Globus pallidus (tissue), 1 donor: ENCODE measurements around the gene STOX2.
"Not testable (repeated sequence)": the region's sequence is repeated elsewhere in the genome, so short reads cannot be mapped to it uniquely, and the experiment has no call there.

Source experiments
- DNase-seq: peaks from one replicate; pipeline ENCODE4 v3.0.0-alpha.2; 2015; ENCODE audit warnings: low spot score

Gene STOX2

DNA sequence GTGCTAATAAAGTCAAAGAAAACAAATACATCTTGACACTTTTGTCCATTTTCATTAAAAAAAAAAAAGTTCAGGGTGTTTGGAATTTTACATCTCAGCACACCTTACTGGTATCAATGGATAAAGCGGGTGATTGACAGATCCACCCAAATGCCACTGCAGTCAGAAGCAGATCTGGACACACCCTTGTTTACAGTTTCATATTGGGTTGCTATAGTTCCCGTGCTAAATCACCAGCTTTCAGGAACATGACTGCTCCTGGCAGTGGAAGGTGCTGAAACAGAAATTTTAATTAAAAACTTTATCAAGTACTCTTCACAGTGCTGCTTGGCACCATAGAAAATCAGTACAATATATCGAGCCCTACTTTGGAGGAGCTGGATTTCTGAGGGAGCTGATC, 116.3 kb downstream of the STOX2 start:
- no peak for DNase-seq

DNA sequence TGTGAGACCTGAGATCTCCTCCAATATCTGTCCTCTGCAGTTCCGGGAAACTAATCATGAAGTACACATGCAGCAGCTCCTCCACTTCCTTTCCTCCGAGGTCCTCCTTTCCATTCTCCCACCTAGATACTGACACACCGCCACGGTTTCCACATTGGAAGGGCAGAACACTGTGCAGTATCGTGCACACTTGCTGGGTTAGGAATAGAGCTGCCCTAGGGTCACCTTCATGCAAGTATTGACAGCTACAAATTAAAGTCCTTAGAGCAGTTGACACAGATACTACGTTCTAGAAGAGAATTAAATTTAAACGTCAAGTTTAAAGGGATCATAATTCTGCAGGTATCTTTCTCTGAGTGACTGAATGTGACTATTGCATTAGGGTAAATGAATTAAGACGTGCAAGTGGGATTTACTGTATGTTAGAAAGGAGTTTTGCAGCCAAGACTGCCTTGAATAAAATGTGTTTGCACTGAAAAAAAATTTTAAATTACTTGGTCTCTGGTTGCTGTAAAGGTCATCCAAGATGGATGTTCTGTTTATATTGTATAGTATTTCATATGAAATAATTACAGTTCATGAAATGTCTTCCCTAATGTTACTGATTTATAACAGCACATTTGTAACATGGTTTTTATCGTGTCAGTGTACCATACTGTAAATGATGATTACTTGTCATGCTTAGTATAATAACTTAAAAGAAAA, 117.7 kb downstream of the STOX2 start:
- DNase-seq, result no peak

DNA sequence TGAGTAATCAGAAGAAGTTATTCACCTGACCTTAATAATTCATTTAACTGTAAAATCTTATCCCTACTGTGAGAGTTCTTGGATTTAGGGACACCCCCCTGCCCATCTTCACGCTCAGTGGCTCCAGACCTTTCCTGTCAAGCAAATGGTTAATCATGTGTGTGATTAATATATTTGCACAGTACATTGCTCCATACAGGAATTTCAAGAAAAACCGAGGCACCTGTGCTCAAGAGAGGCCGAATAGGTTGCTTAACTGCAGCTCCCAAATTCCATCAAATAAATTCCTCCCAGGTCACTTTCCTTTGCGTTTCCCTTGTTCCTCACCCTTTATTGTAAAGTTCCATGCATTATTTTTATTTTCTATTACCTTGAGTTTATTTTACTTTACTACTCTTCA, 119.5 kb downstream of the STOX2 start:
- DNase-seq, result no peak

DNA sequence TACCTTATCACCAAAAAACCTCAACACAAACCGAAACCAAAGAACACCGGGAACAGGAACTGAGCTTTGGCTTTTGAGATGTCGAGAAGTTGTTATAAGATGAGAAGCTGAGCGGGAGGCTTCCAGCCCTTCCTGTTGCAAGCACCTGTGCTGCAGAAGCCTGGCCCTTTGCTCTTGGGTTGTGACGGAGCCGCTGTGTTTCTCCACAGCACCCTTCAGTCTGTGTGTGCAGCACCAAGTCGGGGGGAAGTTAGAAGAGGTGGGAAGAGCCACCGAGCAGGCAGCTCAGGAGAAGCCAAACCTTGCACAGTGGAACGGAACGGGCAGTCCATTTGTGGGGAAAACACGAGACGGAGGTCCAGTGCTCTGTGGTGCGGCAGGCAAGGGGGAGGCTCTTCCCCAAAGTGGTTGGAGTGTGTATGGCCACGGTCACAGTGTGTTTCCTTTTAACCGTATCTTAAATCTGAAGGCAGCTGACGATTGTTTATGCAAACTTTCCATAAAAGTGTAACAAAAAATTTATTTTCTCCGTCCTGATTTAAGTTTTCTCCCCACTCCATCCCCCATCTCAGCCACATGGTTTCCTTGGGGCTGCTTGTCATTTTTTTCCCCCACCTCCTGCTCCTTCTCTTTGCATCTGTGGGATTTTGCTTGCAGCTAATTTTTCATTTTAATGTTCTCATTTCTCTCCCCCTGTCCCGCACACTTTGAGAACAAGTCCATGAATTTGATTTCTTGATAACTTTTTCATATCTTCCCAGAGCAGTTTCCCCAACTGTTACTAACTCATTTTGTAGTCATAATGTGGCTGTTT, 123.7 kb downstream of the STOX2 start:
- no peak for DNase-seq

DNA sequence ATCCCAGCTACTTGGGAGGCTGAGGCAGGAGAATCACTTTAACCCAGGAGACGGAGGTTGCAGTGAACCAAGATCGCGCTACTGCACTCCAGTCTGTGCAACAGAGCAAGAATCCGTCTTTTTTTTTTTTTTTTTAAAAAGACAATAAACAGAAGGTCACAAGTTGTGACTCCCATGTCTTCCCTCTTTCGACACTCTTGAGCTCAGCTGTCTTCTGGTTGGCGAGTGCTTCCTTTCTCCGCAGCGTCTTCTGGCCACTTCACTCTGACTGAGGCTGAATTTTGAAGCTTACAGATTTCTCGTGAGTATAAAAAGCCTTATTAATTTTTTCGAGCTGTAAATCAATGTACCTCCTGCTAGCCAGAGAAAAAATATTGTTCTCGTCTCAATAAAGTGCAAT, 124.9 kb downstream of the STOX2 start:
- no peak for DNase-seq

DNA sequence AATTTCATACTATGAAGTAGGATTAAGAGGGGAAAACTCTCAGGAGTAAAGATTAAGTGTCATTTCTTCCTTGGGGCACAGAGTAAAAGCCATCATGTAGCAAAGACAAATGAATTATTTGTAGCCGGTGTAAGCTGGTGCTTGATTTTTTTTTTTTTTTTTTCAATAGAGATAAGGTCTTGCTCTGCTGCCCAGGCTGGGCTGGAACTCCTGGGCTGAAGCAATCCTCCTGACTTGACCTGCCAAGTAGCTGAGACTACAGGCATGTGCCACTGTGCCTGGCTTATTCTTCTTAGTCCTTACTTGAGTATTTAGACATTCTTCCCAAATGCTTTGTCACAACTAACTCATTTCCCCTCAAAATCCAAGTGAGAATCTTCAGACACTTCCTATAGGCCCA, 125.7 kb downstream of the STOX2 start:
- no peak for DNase-seq

DNA sequence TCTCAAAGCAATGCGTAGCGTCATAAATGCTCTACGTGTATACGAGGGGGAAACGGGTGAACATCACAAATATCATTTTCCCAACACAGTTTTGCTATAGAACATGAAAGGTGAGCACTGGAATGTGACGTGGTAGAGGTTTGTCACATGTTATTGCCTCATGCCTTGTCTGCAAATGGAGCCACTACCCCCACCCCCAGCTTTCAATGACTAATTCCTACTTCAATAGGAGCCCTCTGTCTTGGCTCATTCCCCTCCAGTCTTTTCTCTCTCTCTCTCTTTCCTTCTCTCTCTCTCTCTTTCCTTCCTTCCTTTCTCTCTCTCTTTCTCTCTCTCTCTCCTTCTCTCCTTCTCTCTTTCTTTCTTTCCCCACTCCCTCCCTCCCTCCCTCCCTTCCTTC, 127.0 kb downstream of the STOX2 start:
- DNase-seq, result no peak

DNA sequence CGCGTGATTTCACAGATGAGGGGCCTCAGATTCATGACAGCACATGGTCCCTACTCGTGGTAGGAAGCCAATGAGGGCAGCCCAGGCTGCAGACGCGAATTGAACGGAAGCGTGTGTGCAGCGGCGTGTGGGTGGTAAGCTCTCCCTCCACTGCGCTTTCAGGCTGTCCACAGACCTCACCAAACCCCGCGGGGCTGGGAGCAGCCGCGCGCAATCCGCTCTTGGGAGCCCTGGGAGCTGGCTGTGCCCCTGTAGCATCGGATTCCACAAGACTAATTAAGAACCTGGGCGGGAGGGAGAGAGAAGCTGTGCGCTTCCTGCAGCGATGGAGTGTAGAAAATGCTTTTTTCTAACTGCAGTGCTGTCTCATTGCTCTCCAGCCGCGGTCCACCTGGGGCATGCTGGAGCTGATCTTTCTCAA, 134.9 kb downstream of the STOX2 start:
- no peak for DNase-seq

DNA sequence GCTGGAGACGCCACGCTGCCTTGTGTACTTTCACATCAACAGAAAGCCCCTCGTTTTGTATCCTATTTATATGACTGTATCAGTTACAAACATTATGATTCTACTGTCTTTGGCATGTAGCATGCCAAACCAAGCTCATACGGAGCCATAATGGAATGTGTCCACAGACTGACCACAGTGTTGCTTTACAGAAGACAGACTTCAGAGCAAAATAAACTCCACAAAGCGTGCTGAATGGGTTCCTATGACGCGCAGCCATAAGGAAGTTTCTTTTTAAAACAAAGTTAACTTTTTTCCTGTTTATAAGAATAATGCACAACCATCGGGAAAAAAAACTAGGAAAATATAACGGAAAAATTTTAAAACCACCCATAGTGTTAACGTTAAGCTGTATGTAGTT, 136.0 kb downstream of the STOX2 start:
- no peak for DNase-seq

DNA sequence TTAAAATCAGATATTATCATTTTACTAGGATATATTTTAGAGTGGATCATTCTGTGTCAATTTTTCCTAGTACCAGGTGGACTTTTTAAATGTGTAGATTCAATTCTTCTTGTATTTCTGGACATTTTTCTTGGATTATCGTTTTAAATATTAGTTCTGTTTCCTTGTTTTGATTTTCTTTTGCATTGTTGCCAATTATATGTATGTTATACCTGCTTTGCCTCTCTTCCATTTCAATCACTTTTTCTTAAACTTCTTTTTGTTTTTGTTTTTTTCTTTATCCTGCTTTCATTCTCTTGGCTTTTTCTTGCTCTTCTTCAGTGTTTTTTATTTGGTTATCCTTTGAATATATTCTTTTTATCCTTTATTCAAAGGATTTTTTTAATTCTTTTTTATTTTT, 141.0 kb downstream of the STOX2 start:
- no peak for DNase-seq

DNA sequence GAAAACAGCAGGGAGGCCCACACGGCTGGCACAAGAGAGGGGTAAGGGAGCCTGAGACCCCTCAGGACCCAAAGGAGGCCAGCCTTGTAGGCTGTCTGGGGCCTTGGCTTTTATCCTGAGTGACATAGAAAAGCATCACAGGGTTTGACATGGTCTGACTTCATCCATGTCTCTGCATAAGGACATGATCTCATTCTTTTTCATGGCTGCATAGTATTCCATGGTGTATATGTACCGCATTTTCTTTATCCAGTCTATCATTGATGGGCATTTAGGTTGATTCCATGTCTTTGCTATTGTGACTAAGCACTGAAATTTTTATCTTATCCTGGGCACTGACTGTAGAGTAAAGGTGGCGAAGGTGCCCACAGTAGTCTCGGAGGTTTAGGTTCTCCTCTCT, 146.2 kb downstream of the STOX2 start:
- DNase-seq, result not testable (repeated sequence)

DNA sequence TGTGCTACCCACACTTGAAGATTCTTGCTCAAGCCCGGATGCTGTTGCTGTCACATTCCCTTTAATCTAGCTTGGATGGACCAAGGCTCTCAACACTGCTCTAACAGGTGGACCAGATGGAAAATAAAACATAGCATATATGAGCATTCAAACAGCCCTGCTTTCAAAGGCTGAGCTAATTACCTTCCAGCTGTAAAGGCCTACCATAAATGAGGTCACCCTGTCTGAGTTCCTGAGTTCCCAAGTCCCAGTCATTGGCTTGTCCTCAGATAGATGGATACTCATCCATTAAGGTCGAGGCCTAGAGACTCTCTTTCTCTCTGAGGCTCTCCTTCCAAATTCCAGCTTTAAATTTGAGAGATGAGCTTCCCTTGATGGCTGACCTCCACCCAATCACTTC, 147.5 kb downstream of the STOX2 start:
- no peak for DNase-seq

DNA sequence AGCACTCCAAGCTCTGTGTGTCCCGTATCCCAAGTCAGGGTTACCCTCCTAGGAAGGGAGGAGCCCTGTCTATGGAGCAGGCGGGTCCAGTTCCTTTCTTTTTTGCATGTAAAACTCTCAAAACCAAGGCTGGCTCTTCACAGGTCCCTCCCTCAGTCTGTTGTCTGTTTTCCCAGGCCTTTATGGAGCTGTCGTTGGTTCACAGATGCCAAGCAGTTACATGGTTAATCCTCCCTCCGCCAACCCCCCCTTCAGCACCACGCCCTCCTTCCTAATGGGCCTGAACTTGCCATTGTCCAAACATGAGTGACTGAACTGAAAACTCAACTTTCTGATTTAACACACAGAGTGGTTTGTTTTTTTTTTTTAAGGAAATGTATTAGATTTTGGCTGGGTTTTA, 148.3 kb downstream of the STOX2 start:
- no peak for DNase-seq

DNA sequence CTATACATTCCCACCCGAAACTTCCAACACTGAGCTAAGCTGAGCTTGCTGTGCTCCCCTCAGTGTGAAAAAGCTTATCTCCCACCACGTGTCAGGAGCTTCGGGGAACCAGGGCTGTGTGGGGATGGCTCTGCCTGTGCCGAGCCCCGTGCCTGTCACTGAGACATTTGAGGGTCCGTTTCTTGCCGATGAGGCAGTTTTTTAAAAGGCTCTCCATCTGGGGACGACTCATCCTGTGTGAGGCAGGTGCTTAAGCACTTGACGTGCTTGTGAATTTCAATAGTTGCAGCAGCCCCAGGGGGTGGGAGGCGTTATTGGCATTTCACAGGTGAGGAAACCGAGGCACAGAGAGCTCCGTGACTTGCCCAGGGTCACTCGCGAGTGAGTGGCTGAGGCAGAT, 151.8 kb downstream of the STOX2 start:
- no peak for DNase-seq

DNA sequence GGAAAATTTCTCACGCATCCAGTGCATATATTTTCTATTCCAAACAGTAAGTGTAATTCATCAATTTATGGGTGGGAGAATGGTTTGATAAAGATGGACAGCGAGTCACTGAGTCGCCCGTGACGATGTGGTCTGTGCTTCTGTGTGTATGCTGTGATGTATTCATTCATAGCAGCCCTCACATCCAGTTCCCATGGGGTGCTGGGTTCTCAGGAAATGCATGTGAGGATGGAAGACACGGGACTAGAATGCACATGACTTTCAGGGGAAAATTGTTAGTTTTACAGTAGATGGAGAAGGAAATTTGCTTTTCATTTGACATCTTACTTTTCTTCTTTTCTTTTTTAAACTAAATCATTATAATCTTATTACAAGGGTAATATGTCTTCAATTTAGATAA, 152.9 kb downstream of the STOX2 start:
- no peak for DNase-seq

DNA sequence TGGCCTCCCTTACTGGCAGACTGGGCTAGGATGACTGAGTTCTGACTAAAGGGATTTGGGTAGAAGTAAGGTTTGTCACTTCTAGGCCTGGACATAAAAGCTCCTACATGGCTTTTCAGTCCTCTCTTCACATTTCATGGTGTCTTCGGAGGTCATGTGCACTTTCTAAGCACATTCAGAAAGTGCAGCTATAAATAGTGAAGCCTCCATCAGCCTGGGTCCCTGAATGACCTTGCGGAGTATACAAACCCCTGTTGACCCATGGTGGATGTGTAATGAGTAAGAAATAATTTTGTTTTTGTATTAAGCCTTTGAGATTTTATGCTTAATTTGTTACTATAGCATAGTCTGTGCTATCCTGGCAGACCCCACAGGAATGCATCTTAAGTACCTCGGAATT, 154.0 kb downstream of the STOX2 start:
- no peak for DNase-seq

DNA sequence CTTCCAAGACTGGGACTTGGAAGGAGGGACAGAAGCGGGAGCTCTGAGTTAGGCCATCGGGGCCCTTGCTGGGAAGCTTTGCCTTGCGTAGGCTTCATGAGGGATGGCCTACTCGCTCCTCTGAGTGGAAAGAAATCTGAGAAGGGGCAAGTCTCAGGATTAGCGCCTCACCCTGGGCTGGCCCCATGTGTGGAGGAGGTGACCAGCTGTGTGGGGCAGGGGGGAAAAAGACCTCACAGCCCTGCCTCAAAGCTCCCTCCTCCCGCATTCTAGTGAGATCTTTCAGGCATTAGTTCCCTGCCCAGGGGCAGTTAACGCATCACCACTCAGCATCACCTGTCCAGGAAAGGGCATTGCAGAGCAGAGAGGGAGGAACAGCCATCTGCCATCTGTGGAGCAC, 156.5 kb downstream of the STOX2 start:
- DNase-seq, result no peak

DNA sequence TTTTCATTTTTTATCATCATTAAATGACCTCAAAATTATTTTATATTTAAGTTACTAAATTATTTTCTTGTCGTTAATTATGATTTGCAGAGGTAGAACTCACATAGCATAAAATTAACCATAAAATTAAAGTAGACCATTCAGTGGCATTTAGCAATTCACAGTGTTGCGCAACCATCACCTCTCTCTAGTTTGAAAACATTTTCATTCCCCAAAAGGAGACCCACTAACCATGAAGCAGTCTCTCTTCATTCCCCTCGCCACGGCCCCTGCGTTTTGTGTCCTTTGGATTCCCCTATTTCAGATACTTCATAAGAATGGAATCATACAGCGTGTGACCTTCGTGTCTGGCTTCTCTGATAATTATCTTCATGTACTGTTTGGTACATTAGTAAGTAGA, 157.7 kb downstream of the STOX2 start:
- no peak for DNase-seq

DNA sequence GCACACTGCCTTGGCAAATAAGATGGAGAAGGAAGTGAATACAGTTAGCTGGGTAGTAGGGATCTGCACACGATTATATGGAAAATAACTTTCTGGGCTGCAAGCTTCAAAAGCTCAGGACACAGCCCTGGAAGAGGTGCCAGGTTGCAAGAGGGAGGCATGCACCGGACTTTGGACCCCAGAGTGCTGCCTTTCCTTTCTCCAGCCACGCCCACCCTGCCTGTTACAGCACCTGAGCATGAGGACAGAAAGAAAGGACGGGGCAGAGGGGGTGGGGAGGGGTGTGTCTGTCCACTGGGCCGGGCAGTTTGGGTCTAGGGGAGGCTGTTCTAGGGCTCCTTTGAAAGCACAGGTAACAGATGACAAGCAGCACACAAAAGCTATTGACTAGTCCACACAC, 159.8 kb downstream of the STOX2 start:
- DNase-seq, result no peak

DNA sequence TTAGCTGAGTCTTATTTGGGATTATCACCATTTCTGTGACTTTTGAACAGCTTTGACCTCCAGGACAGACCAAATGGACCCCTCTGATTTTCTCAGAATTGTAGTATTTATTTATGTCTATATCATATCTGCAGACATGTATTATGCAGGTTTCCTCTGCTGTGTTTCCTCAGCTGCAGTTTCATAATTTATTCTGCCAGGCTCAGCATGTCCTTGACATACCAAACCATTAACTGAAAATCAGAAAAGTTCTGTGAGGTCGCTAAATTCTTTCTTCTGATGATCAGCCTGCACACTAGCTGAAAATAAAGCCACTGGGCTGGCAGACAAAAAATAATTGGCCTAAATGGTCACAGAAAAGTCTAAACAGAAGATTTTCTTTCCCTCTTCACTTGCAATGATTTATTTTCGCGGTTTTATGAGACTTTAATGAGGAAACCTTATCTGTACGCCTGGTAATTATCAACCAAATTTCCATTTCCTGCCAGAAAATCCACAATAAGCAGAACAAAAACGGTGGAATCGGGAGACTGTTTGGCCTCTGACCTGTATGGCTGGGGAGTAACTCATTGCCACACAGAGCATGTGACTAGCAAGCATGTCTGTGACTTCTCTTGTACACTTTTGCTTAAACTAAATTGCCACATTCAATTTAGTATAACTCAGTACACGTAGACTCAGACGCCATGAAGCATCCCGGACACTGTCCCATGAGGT, 161.6 kb downstream of the STOX2 start:
- DNase-seq, result no peak

DNA sequence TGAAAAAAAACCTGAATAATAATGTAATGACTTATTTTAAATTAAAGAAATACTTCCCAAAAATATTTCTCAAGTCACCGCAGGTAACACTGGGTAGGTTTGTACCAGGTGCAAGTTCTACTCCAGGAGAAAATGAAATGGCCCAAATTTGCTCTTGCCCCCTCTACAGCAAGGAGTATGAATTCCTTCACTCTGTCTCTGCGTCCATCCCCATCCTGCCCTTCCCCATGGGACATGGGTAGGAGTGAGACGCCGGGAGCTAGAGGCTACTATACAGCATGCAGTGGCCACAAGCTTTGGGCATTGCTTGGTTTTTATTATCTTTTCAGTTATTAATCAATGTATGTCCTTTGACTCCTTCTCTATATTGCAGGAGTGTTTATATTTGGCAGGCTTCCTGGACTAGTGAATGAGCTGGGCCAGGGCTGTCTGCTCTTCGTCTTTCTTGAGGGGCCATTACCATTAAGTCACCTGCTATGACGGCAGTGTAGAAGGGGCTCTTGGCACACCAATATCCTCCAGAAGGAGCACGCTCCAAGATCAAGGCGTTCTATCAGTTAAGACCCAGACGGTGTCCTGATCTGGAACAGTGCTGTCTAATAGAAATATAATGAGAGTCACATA, 162.9 kb downstream of the STOX2 start:
- no peak for DNase-seq
